Coronary artery (tissue), 2 donors: Measurements from ENCODE around the gene PCSK9.
"Not testable (repeated sequence)": the region's sequence is repeated elsewhere in the genome, so short reads cannot be mapped to it uniquely, and the experiment has no call there.

Source experiments
- DNase-seq: peaks from one replicate; pipeline ENCODE4 v3.0.0-alpha.2; 2017; ENCODE audit warnings: low spot score
- H3K27ac ChIP-seq, 2 donors: fragments of 200-600 bp; sonication (generic); one replicate each; pipeline ENCODE4 v1.5.1; 2016 to 2019
- H3K4me3 ChIP-seq: fragments of 200-600 bp; sonication (generic); 2 replicates; pipeline ENCODE4 v1.5.1; 2016; ENCODE audit warnings: mild to moderate bottlenecking, moderate library complexity
- TF ChIP-seq, protein P1 (sequence below): fragments of 200-600 bp; sonication (generic); IDR thresholded peaks from one replicate; pipeline ENCODE4 v1.5.1; 2019; ENCODE audit warnings: antibody characterized with exemption

Gene PCSK9

DNA sequence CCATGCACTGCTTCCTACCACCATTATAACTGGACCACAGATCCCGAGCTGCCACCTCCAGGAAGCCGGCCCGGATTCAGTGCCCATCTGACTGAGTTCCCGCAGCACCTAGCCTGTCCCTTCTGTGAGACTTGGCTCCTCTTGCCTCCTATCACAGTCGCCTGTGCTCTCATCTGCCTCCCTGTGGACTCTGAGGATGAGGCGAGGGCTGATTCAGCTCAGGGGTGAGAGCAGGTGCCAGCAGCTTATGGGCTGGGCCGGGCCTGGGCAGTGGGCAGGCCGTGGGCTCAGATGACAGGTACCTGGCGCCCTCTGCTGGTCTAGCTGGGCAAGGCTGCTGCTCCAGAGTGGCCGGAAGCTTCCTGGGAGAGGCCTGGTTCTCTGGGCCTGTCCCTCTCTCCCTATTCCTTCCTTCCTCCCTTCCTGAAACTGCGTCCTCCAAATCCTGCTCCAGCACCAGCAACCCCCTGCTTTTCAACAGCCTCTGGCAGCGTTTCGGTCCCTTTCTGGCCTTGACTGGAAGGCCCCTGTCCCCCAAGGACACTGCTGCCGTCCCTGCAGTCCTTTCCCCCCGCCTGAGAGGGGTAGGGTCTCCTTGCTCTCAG, 17.3 kb upstream of the PCSK9 start:
- peak; percentile 80 for DNase-seq
- Histone ChIP-seq H3K27ac (no peak overlapping the region), H3K4me3 (no peak overlapping the region)
- TF ChIP-seq, protein P1, sequence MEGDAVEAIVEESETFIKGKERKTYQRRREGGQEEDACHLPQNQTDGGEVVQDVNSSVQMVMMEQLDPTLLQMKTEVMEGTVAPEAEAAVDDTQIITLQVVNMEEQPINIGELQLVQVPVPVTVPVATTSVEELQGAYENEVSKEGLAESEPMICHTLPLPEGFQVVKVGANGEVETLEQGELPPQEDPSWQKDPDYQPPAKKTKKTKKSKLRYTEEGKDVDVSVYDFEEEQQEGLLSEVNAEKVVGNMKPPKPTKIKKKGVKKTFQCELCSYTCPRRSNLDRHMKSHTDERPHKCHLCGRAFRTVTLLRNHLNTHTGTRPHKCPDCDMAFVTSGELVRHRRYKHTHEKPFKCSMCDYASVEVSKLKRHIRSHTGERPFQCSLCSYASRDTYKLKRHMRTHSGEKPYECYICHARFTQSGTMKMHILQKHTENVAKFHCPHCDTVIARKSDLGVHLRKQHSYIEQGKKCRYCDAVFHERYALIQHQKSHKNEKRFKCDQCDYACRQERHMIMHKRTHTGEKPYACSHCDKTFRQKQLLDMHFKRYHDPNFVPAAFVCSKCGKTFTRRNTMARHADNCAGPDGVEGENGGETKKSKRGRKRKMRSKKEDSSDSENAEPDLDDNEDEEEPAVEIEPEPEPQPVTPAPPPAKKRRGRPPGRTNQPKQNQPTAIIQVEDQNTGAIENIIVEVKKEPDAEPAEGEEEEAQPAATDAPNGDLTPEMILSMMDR: peak; percentile 75

DNA sequence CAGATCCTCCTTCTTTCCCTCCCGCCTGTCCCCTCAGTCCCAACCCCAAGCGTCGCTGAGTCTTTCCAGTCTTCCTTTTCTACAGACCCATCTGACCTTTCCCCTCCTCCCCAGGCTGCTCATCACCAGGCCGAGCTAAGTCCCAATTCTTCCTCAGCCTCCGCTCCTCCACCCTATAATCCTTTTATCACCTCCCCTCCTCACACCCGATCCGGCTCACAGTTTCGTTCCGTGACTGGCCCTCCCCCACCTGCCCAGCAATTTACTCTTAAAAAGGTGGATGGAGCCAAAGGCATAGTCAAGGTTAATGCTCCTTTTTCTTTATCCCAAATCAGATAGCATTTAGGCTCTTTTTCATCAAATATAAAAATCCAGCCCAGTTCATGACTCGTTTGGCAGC, 15.2 kb upstream of the PCSK9 start:
- not testable (repeated sequence) for DNase-seq, H3K4me3 ChIP-seq, H3K27ac ChIP-seq

DNA sequence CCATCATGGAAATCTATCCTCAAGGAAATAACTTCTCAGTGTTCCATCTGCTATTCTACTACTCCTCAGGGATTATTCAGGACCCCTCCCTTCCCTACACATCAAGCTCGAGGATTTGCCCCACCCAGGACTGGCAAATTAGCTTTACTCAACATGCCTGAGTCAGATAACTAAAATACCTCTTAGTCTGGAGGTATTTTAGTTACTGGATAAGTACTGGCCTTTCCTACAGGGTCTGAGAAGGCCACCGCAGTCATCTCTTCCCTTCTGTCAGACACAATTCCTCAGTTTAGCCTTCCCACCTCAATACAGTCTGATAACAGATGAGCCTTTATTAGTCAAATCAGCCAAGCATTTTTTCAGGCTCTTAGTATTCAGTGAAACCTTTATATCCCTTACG, 12.7 kb upstream of the PCSK9 start:
- H3K4me3 ChIP-seq, DNase-seq, H3K27ac ChIP-seq: not testable (repeated sequence)

DNA sequence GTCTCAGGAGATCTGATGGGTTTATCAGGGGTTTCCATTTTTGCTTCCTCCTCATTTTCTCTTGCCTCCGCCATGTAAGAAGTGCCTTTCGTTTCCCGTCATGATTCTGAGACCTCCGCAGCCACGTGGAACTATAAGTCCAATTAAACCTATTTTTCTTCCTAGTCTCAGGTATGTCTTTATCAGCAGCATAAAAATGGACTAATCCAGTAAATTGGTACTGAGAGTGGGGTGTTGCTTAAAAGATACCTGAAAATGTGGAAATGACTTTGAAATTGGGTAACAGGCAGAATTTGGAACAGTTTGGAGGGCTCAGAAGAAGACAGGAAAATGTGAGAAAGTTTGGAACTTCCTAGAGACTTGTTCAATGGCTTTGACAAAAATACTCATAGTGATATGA, 8.2 kb upstream of the PCSK9 start:
- H3K27ac ChIP-seq, H3K4me3 ChIP-seq, DNase-seq: not testable (repeated sequence)

DNA sequence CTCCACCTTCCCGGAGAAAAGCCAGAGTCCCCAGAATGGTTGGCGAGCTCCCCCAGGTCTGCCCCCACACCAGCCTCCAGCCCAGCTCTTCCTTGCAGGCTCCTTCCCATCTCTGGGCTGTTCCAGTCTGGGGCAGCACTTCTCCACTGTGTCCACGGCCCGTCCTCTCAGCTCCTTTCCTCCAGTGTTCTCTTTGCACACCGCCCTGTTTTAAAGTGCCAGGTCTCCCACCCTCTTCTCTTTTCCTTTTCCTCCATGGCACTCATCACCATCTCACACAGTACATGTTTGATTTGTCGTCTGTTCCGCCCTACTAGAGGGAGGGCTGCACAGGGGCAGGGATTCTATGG, 6.1 kb upstream of the PCSK9 start:
- Histone ChIP-seq H3K27ac (no peak overlapping the region), H3K4me3 (no peak overlapping the region)
- TF ChIP-seq, protein P1: no peak
- DNase-seq: no peak

DNA sequence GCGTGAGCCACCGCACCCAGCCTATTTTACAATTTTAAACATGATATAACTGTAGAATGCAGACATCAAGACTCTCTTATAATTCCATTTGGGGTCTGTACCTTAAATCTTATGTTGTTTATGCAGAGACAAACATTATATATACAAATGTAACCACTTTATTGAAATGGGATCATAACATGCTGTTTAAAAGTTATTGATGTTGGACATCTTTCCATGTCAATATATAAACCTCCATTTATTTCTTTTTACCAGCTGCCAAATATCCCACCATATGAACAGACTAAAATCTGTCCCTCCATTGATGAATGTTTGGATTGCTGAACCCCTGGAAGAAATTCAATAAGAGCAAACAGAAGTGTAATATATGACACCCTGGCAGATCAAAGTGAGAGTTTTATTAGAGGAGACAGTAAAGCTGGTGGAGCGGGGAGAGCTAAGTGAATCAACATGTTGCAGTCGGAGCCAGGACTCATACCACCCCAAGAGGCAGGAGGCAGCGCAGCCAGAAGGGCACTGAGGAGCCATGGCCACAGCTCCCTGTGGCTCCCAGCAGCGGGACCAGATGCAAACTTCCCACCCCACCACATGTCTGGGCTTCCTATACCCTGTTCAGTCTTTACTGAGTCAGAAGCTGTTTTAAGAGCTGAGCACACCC, 4.7 kb upstream of the PCSK9 start:
- Histone ChIP-seq H3K27ac (no peak overlapping the region), H3K4me3 (no peak overlapping the region)
- TF ChIP-seq, protein P1: no peak
- no peak for DNase-seq

DNA sequence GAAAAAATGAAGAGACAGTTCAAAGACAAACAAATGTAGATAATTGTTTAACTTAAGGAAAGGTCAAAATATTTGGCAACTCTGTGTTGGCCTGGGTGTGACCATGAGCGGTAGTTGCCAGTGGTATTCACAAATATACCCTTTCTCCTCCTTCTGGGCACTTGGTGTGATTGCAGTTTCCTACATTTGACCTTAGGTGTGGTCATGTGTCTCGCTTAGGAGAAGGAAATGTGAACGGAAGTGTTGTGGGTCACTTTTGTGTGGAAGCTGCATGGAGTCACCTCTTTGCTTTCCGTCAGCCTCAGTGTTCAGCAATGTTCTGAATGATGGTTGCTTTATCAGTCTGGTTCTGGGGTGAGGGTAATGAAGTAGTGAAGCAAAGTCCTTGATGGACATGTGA, 3.4 kb upstream of the PCSK9 start:
- DNase-seq: no peak
- TF ChIP-seq, protein P1: no peak
- no peak overlapping the region for H3K27ac ChIP-seq
- no peak overlapping the region for H3K4me3 ChIP-seq

DNA sequence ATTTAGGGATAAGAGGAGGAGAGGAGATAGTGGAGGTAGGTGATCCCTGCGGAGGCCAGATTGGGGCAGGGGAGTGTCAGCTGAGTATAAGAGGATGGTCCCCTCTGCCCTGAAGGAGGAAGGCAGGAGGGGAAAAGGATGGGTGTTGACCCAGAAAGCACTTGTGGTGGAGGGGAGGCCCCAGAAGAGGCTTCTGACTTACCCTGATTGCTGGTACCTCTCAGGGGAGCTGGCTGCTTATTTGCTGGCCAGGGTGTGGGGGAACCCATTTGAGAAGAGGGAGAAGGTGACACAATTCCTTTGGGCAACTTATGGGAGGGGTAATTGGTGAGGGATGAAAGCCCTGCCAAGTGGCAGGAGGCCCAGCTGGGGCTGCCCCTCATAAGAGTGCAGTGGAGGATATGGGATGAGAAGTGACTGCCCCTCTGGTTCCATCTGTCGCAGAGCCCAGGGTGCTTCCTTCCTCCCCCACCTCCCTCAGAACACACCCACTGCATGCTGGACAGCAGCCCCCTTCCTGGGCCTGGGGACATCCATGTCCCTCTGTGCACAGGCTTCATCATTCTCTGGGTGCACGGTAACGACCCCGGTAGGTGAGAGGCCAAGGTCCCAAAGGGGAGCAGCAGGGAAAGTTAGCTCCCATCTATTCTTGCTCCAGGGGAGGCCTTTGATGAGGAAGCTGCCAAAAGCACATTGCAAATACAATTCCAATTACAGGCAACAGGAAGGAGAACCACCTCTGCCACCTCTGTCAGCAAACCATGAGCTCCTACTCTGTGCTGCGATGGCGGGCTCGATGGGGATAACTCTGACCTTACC, 1.4 kb upstream of the PCSK9 start:
- DNase-seq: no peak
- TF ChIP-seq, protein P1: no peak

More for the DNA sequence above, 1.4 kb upstream of the PCSK9 start:
- H3K27ac ChIP-seq: no peak overlapping the region
- H3K4me3 ChIP-seq: no peak overlapping the region
